GM23248 (cell line): Measurements from ENCODE around the gene NPTN.

Experiments used
- EZH2 ChIP-seq: fragments of 200-600 bp; sonication (generic); IDR thresholded peaks from 2 replicates; pipeline ENCODE4 v1.6.1; 2018; ENCODE audit warnings: antibody characterized with exemption, mild to moderate bottlenecking; ENCODE audit not compliant: insufficient read depth, poor library complexity, severe bottlenecking
- EZH2phosphoT487 ChIP-seq: fragments of 200-600 bp; sonication (generic); IDR thresholded peaks from 2 replicates; pipeline ENCODE4 v1.6.1; 2018; ENCODE audit warnings: antibody characterized with exemption, moderate library complexity, mild to moderate bottlenecking, low read depth; ENCODE audit not compliant: insufficient read depth

- TF ChIP-seq EZH2 = no peak
- no peak for TF ChIP-seq EZH2phosphoT487
Observed at GRCh38 chr15:73680549-73680948, 47.4 kb upstream of the NPTN start.
